Upper lobe of left lung (tissue), 6 donors: ENCODE results near the gene PPP6R3. TPM values are rescaled to one million over a fixed set of nuclear protein-coding genes. Genes with fewer than 3 reads are reported as not detected.

Experiments used
- ATAC-seq, 2 donors: fragments of 200-7000 bp; cut with Tn5 transposase; one replicate each; pipeline ENCODE4 v1.9.1; 2022; ENCODE audit warnings: mild to moderate bottlenecking in 2 of 2, moderate library complexity in 2 of 2; ENCODE audit not compliant: low FRiP score in 2 of 2
- DNase-seq, 2 donors: peaks; one replicate each; pipeline ENCODE4 v3.0.0-alpha.2; 2019 to 2020
- H3K27ac ChIP-seq, 4 donors: fragments of 200-600 bp; sonication (generic); one replicate each; pipeline ENCODE4 v1.5.1; 2016 to 2019
- H3K27me3 ChIP-seq, 4 donors: fragments of 200-600 bp; sonication (generic); one replicate each; pipeline ENCODE4 v1.5.1; 2017 to 2019
- H3K36me3 ChIP-seq, 4 donors: fragments of 200-600 bp; sonication (generic); one replicate each; pipeline ENCODE4 v1.5.1; 2016 to 2019
- H3K4me1 ChIP-seq, 4 donors: fragments of 200-600 bp; sonication (generic); one replicate each; pipeline ENCODE4 v1.5.1; 2018 to 2019
- H3K4me3 ChIP-seq, 4 donors: fragments of 200-600 bp; sonication (generic); one replicate each; pipeline ENCODE4 v1.5.1; 2017 to 2019; ENCODE audit warnings: mild to moderate bottlenecking in 2 of 4, moderate library complexity in 1 of 4
- H3K9me3 ChIP-seq, 4 donors: fragments of 200-600 bp; sonication (generic); one replicate each; pipeline ENCODE4 v1.5.1; 2018 to 2019
- CTCF ChIP-seq, 6 experiments: fragments of 450-650 bp in 4 of 6; fragments of 200-600 bp in 2 of 6; sonication (generic) in 2 of 6; IDR thresholded peaks; one replicate each; pipeline ENCODE4 v1.5.1; 2016 to 2019; ENCODE audit warnings: antibody characterized with exemption in 6 of 6
- EP300 ChIP-seq, 4 donors: sonication (generic); formaldehyde crosslinking; IDR thresholded peaks; one replicate each; pipeline ENCODE4 v1.5.1; 2017; ENCODE audit warnings: antibody characterized with exemption in 4 of 4, control low read depth in 2 of 4
- POLR2A ChIP-seq, 4 donors: fragments of 450-650 bp; IDR thresholded peaks; one replicate each; pipeline ENCODE4 v1.5.1; 2016 to 2017; ENCODE audit warnings: antibody characterized with exemption in 4 of 4, mild to moderate bottlenecking in 2 of 4
- POLR2AphosphoS5 ChIP-seq, 2 donors: sonication (generic); formaldehyde crosslinking; IDR thresholded peaks; one replicate each; pipeline ENCODE4 v1.5.1; 2017; ENCODE audit warnings: antibody characterized with exemption in 2 of 2
- WGBS, 2 donors: methylation state at CpG; one replicate each; pipeline ENCODE4 v1.1.5; 2017 to 2018; 5-methylcytosine and 5-hydroxymethylcytosine counted together
- total RNA-seq, 6 donors: library from RNA; depleted of rRNA in 4 of 6; stranded (reverse); fragments of >200 nt in 4 of 6; gene quantifications; one replicate each; pipeline versions ENCODE4 v1.1.0 to v1.2.1, GENCODE V29; 2016 to 2021
- donor health status: DM: no; HTN: no; CAD: no; lungs with moderate emphysema.
- donor health status: DM: no; HTN: yes; CAD: no; lungs with severe emphysema.

The PPP6R3 gene
- total RNA-seq, 6 donors from 2014 or later, result 75.7 to 195 (median 114) TPM

- Histone ChIP-seq H3K27ac (no peak overlapping the region), H3K4me3 (no peak overlapping the region), H3K9me3 (no peaks in the 10 kb centered on the region), H3K36me3 (peaks cover 49 to 99% (median 86%) of the 10 kb centered on the region in 4 donors), H3K4me1 (peaks cover 0 to 2% (median 0%) of the 10 kb centered on the region in 4 donors), H3K27me3 (no peaks in the 10 kb centered on the region)
- ATAC-seq, result no peak
- TF ChIP-seq POLR2A (IDR thresholded peaks at IDR 0.05), result no peak
- no peak for TF ChIP-seq EP300 (IDR thresholded peaks at IDR 0.05)
- no peak for TF ChIP-seq POLR2AphosphoS5 (IDR thresholded peaks at IDR 0.05)
- TF ChIP-seq CTCF (IDR thresholded peaks at IDR 0.05), result no peak
- WGBS, 2 donors, result 85 to 89% methylated on average over 7 of the region's 7 CpGs
- no peak for DNase-seq
Observed at GRCh38 chr11:68601147-68601546, 140.6 kb downstream of the PPP6R3 start.

DNA sequence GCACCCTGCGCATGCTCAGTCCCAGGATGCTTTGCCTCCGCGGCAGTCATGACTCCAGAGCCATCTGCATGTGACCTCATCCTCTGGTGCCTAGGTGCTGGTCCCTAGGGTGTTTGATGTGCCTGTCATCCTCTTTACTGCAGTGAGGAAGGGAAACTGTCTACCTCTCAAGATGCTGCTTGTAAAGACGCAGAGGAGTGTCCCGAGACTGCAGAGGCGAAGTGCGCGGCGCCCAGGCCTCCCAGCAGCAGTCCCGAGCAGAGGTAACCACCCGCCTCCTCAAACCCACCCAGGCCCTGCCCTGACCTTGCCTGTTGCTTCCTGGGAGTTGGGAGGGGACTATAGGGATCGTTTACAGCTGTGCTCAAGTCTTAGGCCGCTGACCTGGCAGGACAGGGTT is 149.2 kb downstream of the PPP6R3 start:
- Histone ChIP-seq H3K4me1 (no peaks in the 10 kb centered on the region), H3K27ac (no peak overlapping the region), H3K4me3 (no peak overlapping the region), H3K27me3 (no peaks in the 10 kb centered on the region), H3K9me3 (no peaks in the 10 kb centered on the region), H3K36me3 (peaks cover 13 to 97% (median 77%) of the 10 kb centered on the region in 4 donors)
- DNase-seq, result peak in 1 of 2 donors; percentile 62
- WGBS, 2 donors, result 94 to 98% methylated on average over 11 to 13 of the region's 13 CpGs
- ATAC-seq, result peak in 1 of 2 donors; percentile 14
- TF ChIP-seq POLR2A (IDR thresholded peaks at IDR 0.05), result no peak
- no peak for TF ChIP-seq CTCF (IDR thresholded peaks at IDR 0.05)
- TF ChIP-seq EP300 (IDR thresholded peaks at IDR 0.05), result no peak
- TF ChIP-seq POLR2AphosphoS5 (IDR thresholded peaks at IDR 0.05), result no peak

GRCh38 chr11:68610452-68611116 is 150.0 kb downstream of the PPP6R3 start:
- 91 to 93% methylated on average over 1 of the region's 1 CpG for WGBS, 2 donors
- no peak for ATAC-seq
- Histone ChIP-seq H3K27ac (no peak overlapping the region), H3K36me3 (peaks cover 13 to 97% (median 78%) of the 10 kb centered on the region in 4 donors), H3K9me3 (no peaks in the 10 kb centered on the region), H3K4me1 (no peaks in the 10 kb centered on the region), H3K27me3 (no peaks in the 10 kb centered on the region), H3K4me3 (no peak overlapping the region)
- no peak for DNase-seq
- TF ChIP-seq POLR2AphosphoS5 (IDR thresholded peaks at IDR 0.05), result no peak
- no peak for TF ChIP-seq POLR2A (IDR thresholded peaks at IDR 0.05)
- TF ChIP-seq EP300 (IDR thresholded peaks at IDR 0.05), result no peak
- TF ChIP-seq CTCF (IDR thresholded peaks at IDR 0.05), result no peak

DNA sequence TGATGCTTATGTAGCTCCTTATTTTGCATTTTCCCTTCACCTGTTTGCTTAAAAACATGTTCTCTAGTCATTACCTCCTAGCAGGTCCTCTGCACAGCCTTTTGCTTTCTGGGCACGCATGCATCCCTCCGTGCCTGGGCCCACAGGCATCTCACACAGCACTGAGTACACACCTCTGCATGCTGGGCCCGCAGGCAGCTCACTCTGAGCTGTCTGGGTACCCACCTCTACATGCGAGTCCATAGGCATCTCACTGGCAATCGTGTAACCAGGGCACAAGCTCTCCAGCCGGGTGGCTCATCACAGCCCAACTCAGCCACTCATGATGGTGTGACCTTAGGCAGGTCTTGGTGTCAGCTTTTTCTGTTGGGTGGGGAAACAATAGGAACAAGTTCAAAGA is 155.1 kb downstream of the PPP6R3 start:
- ATAC-seq, result no peak
- peak in 1 of 2 donors; percentile 15 for DNase-seq

More for the DNA sequence above, 155.1 kb downstream of the PPP6R3 start:
- Histone ChIP-seq H3K36me3 (peaks cover 6 to 58% (median 48%) of the 10 kb centered on the region in 4 donors), H3K9me3 (no peaks in the 10 kb centered on the region), H3K27me3 (no peaks in the 10 kb centered on the region), H3K4me1 (no peaks in the 10 kb centered on the region), H3K27ac (no peak overlapping the region), H3K4me3 (no peak overlapping the region)
- WGBS, 2 donors, result 86 to 89% methylated on average over 6 of the region's 6 CpGs
- no peak for TF ChIP-seq EP300 (IDR thresholded peaks at IDR 0.05)
- no peak for TF ChIP-seq CTCF (IDR thresholded peaks at IDR 0.05)
- TF ChIP-seq POLR2AphosphoS5 (IDR thresholded peaks at IDR 0.05), result no peak
- no peak for TF ChIP-seq POLR2A (IDR thresholded peaks at IDR 0.05)
